SK-N-SH (cell line): ENCODE measurements around the gene SLC14A1. TPM values are rescaled to one million over a fixed set of nuclear protein-coding genes. Genes with fewer than 3 reads are reported as not detected.
A peak's percentile ranks its signal among the peaks of the same experiment; 100 is the strongest.

Source experiments
- CTCF ChIA-PET: fragments of 300-600, 350-600 bp; formaldehyde crosslinking; extraction: SDS; loops from one replicate; lab custom pipeline; 2021; lab: Yijun Ruan, JAX
- POLR2A ChIA-PET: fragments of 350-600 bp; sonication (Branson Sonifier 250); formaldehyde crosslinking; extraction: SDS; loops from one replicate; lab custom pipeline; 2020; ENCODE audit warnings: antibody characterized with exemption, inconsistent platforms; lab: Yijun Ruan, JAX
- DNase-seq: peaks from one replicate; pipeline ENCODE4 v3.0.0; 2012
- H2AFZ ChIP-seq: fragments of 200-600 bp; sonication (generic); 2 replicates; pipeline ENCODE4 v1.8.1; 2016; ENCODE audit warnings: antibody characterized with exemption, mild to moderate bottlenecking, low read depth
- H3F3A ChIP-seq: fragments of 200-600 bp; sonication (generic); replicated peaks from 2 replicates; pipeline ENCODE3; 2016; ENCODE audit warnings: antibody characterized with exemption, mild to moderate bottlenecking; ENCODE audit not compliant: insufficient read depth
- H3K27ac ChIP-seq, 2 experiments: fragments of 200-500 bp in 1 of 2; fragments of 200-600 bp in 1 of 2; sonication (Bioruptor generic) in 1 of 2; sonication (generic), shearing (Covaris generic) in 1 of 2; 2 replicates each; pipeline versions ENCODE4 v1.5.1 to v1.6.1; 2014 to 2016; ENCODE audit warnings: low read depth in 2 of 2, inconsistent platforms in 1 of 2, low read length in 1 of 2, mild to moderate bottlenecking in 1 of 2, mixed read lengths in 1 of 2
- H3K27me3 ChIP-seq: fragments of 200-600 bp; sonication (generic), shearing (Covaris generic); 2 replicates; pipeline ENCODE4 v1.6.1; 2016; ENCODE audit warnings: mixed run types; ENCODE audit not compliant: insufficient read depth
- H3K36me3 ChIP-seq, 2 experiments: fragments of 200-500 bp in 1 of 2; fragments of 200-600 bp in 1 of 2; sonication (Bioruptor generic) in 1 of 2; sonication (generic) in 1 of 2; replicated peaks in 1 of 2; 2 replicates each; pipeline versions ENCODE3 to v1.5.1; 2014 to 2016; ENCODE audit warnings: low read length in 1 of 2, mild to moderate bottlenecking in 1 of 2; ENCODE audit not compliant: insufficient read depth in 2 of 2, control insufficient read depth in 1 of 2
- H3K4me1 ChIP-seq, 2 experiments: fragments of 200-500 bp in 1 of 2; fragments of 200-600 bp in 1 of 2; sonication (Bioruptor generic) in 1 of 2; sonication (generic), shearing (Covaris generic) in 1 of 2; 2 replicates each; pipeline versions ENCODE4 v1.5.1 to v1.6.1; 2014 to 2016; ENCODE audit warnings: low read depth in 1 of 2, low read length in 1 of 2, mixed run types in 1 of 2; ENCODE audit not compliant: insufficient read depth in 2 of 2, control insufficient read depth in 1 of 2
- H3K4me2 ChIP-seq: fragments of 200-600 bp; sonication (generic), shearing (Covaris generic); 2 replicates; pipeline ENCODE4 v1.6.1; 2017; ENCODE audit warnings: mixed run types
- H3K4me3 ChIP-seq, 2 experiments: fragments of 200-500 bp in 1 of 2; fragments of 200-600 bp in 1 of 2; sonication (Bioruptor generic) in 1 of 2; sonication (generic), shearing (Covaris generic) in 1 of 2; 2 replicates each; pipeline versions ENCODE4 v1.5.1 to v1.8.1; 2014 to 2016; ENCODE audit warnings: low read depth in 2 of 2, inconsistent platforms in 1 of 2, low read length in 1 of 2, mild to moderate bottlenecking in 1 of 2, mixed read lengths in 1 of 2, moderate library complexity in 1 of 2
- H3K79me2 ChIP-seq: fragments of 200-600 bp; sonication (generic); 2 replicates; pipeline ENCODE4 v1.8.1; 2017; ENCODE audit warnings: mild to moderate bottlenecking; ENCODE audit not compliant: insufficient read depth
- H3K9ac ChIP-seq: fragments of 200-600 bp; sonication (generic); 2 replicates; pipeline ENCODE4 v1.6.1; 2017; ENCODE audit warnings: mixed run types
- H3K9me2 ChIP-seq: fragments of 200-600 bp; sonication (generic); 2 replicates; pipeline ENCODE4 v1.6.1; 2017; ENCODE audit warnings: mixed run types
- H3K9me3 ChIP-seq: fragments of 200-600 bp; sonication (generic); 2 replicates; pipeline ENCODE4 v1.6.1; 2017; ENCODE audit warnings: mixed run types, mild to moderate bottlenecking, moderate library complexity
- H4K20me1 ChIP-seq: fragments of 200-600 bp; sonication (generic); 2 replicates; pipeline ENCODE4 v1.6.1; 2017; ENCODE audit warnings: mild to moderate bottlenecking, mixed run types; ENCODE audit not compliant: insufficient read depth
- CHD2 ChIP-seq: fragments of 150-350 bp; IDR thresholded peaks from 2 replicates; pipeline ENCODE4 v1.6.1; 2018; ENCODE audit warnings: low read length; ENCODE audit not compliant: partially characterized antibody
- CTCF ChIP-seq: fragments of 200-600 bp; sonication (generic); IDR thresholded peaks from 2 replicates; pipeline ENCODE4 v1.6.1; 2017; ENCODE audit warnings: antibody characterized with exemption, mild to moderate bottlenecking, moderate library complexity
- ELF1 ChIP-seq: IDR thresholded peaks from 2 replicates; pipeline ENCODE4 v1.4.0; 2012
- GABPA ChIP-seq: IDR thresholded peaks from 2 replicates; pipeline ENCODE4 v1.4.0; 2012; ENCODE audit warnings: low read depth, mild to moderate bottlenecking
- GATA2 ChIP-seq: sonication (generic); formaldehyde crosslinking; IDR thresholded peaks from 2 replicates; pipeline ENCODE4 v1.5.0; 2020; ENCODE audit warnings: mild to moderate bottlenecking, missing genetic modification reagents
- IRF3 ChIP-seq: fragments of 150-350 bp; IDR thresholded peaks from 2 replicates; pipeline ENCODE4 v1.6.1; 2016; ENCODE audit warnings: mild to moderate bottlenecking, low read depth, low read length
- MXI1 ChIP-seq: IDR thresholded peaks from 2 replicates; pipeline ENCODE4 v1.6.1; 2012; ENCODE audit warnings: mild to moderate bottlenecking, low read depth, low read length, improper control_type of control experiment
- POLR2AphosphoS5 ChIP-seq: IDR thresholded peaks from 2 replicates; pipeline ENCODE4 v1.6.1; 2012; ENCODE audit warnings: low read depth, low read length
- REST ChIP-seq: IDR thresholded peaks from 2 replicates; pipeline ENCODE4 v1.6.1; 2012; ENCODE audit warnings: mild to moderate bottlenecking, low read depth, low read length, moderate library complexity
- RFX5 ChIP-seq: IDR thresholded peaks from 2 replicates; pipeline ENCODE4 v1.6.1; 2012; ENCODE audit warnings: mild to moderate bottlenecking, improper control_type of control experiment, low read length
- RXRA ChIP-seq: IDR thresholded peaks from 2 replicates; pipeline ENCODE4 v1.4.0; 2012; ENCODE audit warnings: low read depth, mild to moderate bottlenecking, borderline replicate concordance
- TAF1 ChIP-seq: IDR thresholded peaks from 2 replicates; pipeline ENCODE4 v1.6.1; 2012; ENCODE audit warnings: low read depth, mild to moderate bottlenecking, low read length, moderate library complexity, borderline replicate concordance
- USF2 ChIP-seq: fragments of 150-350 bp; IDR thresholded peaks from 2 replicates; pipeline ENCODE4 v1.6.1; 2017; ENCODE audit warnings: antibody characterized with exemption, low read length, low read depth, borderline replicate concordance
- YY1 ChIP-seq: IDR thresholded peaks from 2 replicates; pipeline ENCODE4 v1.4.0; 2012; ENCODE audit warnings: low read depth, mild to moderate bottlenecking
- WGBS: methylation state at CpG from one replicate; pipeline ENCODE4 v1.1.6; 2017; ENCODE audit warnings: low lambda C conversion rate; 5-methylcytosine and 5-hydroxymethylcytosine counted together
- polyA plus RNA-seq, 3 experiments: library from polyadenylated mRNA; depleted of rRNA; stranded (reverse); fragments of >200 nt; gene quantifications; 2 replicates each; pipeline ENCODE4 v1.2.3, GENCODE V29; 2012

The SLC14A1 gene
- polyA plus RNA-seq, 1 of the 3 experiments (the other 2 are of a cell fraction), result 2.4 TPM

GRCh38 chr18:45690975-45691815 lies 32.8 kb upstream of the SLC14A1 start (continued):
- peak; percentile 90 for TF ChIP-seq CTCF
- TF ChIP-seq IRF3, result no peak
- TF ChIP-seq GABPA, result no peak
- TF ChIP-seq GATA2 (CRISPR knock-in tag), result no peak
- TF ChIP-seq CHD2, result no peak
- no peak for TF ChIP-seq YY1
- TF ChIP-seq, all 33 proteins: peak for 5

- CTCF ChIA-PET, result interaction anchor here (0.6 to 8.4 kb wide), 14 partner anchors 10 to 381 kb away, joined by 3 to 58 read pairs (median 4); no protein-coding TSS in a partner anchor
- WGBS, result 16% methylated on average over 7 of the region's 7 CpGs
- TF ChIP-seq USF2, result no peak
- no peak for TF ChIP-seq TAF1
- TF ChIP-seq GATA2 (CRISPR knock-in tag), result no peak
- TF ChIP-seq MXI1, result no peak
- TF ChIP-seq POLR2AphosphoS5, result no peak
- no peak for TF ChIP-seq GABPA
- TF ChIP-seq CTCF, result no peak
- no peak for TF ChIP-seq REST
- TF ChIP-seq RXRA, result no peak
- TF ChIP-seq YY1, result no peak
- TF ChIP-seq RFX5, result no peak
- no peak for TF ChIP-seq ELF1
- TF ChIP-seq IRF3, result no peak
These were observed 32.2 kb upstream of the SLC14A1 start for GRCh38 chr18:45691816-45692179.

More at GRCh38 chr18:45691816-45692179, 32.2 kb upstream of the SLC14A1 start:
- Histone ChIP-seq H3F3A (no peaks in the 10 kb centered on the region), H3K79me2 (no peaks in the 10 kb centered on the region), H3K27ac (no peak overlapping the region), H3K36me3 (no peaks in the 10 kb centered on the region), H3K4me3 (no peak overlapping the region), H3K9me2 (no peaks in the 10 kb centered on the region), H3K9ac (no peak overlapping the region), H4K20me1 (no peaks in the 10 kb centered on the region), H3K9me3 (0 out of 2 replicates have a peak, but pooled peaks cover 4% of the 10 kb centered on the region), H3K27me3 (no peaks in the 10 kb centered on the region), H2AFZ (no peak overlapping the region), H3K4me1 (no peaks in the 10 kb centered on the region; a peak in 1 of 4 replicates), H3K4me2 (no peak overlapping the region)
- DNase-seq, result no peak
- POLR2A ChIA-PET, result no interaction called here
